ENCODE data around the gene NNT.

DNA sequence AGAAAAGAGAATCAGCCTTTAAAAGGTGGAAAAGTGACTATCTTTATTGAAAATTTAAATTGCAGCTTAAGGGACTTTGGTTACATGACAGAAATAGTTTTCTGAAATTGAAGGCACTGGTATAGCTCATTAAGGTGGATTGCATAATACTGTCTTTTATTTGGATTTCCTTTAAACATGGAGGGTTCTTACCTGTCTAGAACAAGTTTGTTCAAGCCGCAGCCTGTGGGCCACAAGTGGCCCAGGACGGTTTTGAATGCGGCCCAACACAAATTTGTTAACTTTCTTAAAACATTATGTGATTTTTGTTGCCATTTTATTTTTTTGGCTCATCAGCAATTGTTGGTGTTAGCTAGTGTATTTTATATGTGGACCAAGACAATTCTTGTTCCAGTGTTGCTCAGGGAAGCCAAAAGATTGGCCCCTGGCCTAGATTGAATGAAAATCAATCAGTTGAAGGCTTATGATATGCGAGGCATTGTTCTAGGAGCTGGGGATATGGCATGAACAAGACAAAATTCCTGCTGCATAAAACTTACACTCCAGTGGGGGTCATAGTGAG lies 18.0 kb downstream of the NNT start:
- TF ChIP-seq POLR2AphosphoS5 (IDR thresholded peaks at IDR 0.05) = no peak
- no peak for TF ChIP-seq POLR2A (IDR thresholded peaks at IDR 0.05)
- TF ChIP-seq EP300 (IDR thresholded peaks at IDR 0.05) = no peak
- TF ChIP-seq, protein P1, sequence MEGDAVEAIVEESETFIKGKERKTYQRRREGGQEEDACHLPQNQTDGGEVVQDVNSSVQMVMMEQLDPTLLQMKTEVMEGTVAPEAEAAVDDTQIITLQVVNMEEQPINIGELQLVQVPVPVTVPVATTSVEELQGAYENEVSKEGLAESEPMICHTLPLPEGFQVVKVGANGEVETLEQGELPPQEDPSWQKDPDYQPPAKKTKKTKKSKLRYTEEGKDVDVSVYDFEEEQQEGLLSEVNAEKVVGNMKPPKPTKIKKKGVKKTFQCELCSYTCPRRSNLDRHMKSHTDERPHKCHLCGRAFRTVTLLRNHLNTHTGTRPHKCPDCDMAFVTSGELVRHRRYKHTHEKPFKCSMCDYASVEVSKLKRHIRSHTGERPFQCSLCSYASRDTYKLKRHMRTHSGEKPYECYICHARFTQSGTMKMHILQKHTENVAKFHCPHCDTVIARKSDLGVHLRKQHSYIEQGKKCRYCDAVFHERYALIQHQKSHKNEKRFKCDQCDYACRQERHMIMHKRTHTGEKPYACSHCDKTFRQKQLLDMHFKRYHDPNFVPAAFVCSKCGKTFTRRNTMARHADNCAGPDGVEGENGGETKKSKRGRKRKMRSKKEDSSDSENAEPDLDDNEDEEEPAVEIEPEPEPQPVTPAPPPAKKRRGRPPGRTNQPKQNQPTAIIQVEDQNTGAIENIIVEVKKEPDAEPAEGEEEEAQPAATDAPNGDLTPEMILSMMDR (IDR thresholded peaks at IDR 0.05) = no peak
